Measurements from ENCODE around the gene ST3GAL5. TPM values are rescaled to one million over a fixed set of nuclear protein-coding genes. Genes with fewer than 3 reads are reported as not detected.
"Not testable (repeated sequence)": the region's sequence is repeated elsewhere in the genome, so short reads cannot be mapped to it uniquely, and the experiment has no call there.

ST3GAL5 gene
- polyA plus RNA-seq, 2 donors = 1.9 to 3.2 TPM

GRCh38 chr2:85899284-85899683 lies 10.5 kb upstream of the ST3GAL5 start:
- Histone ChIP-seq H3K4me1 (ENCODE audit: control insufficient read depth in 2 of 2, insufficient read depth in 2 of 2, low read length in 1 of 2) (no peaks in the 10 kb centered on the region), H3K36me3 (ENCODE audit: control insufficient read depth in 2 of 2, insufficient read depth in 2 of 2, low read length in 1 of 2) (no peaks in the 10 kb centered on the region), H3K27ac (ENCODE audit: low read depth in 2 of 2, low read length in 1 of 2) (no peak overlapping the region), H3K9me3 (ENCODE audit: control insufficient read depth in 2 of 2, insufficient read depth in 1 of 2, low read depth in 1 of 2, low read length in 1 of 2) (no peaks in the 10 kb centered on the region), H3K4me3 (ENCODE audit: low read depth in 1 of 2, low read length in 2 of 2) (no peak overlapping the region), H3K27me3 (ENCODE audit: control insufficient read depth in 1 of 2, insufficient read depth in 2 of 2, low read length in 2 of 2) (no peaks in the 10 kb centered on the region)
- WGBS, 2 donors = 95 to 96% methylated on average over 1 of the region's 1 CpG

GRCh38 chr2:85898881-85899280 lies 10.1 kb upstream of the ST3GAL5 start:
- no peaks in the 10 kb centered on the region for H3K36me3 ChIP-seq (ENCODE audit: control insufficient read depth in 2 of 2, insufficient read depth in 2 of 2, low read length in 1 of 2)
- WGBS, 2 donors = 87 to 96% methylated on average over 1 of the region's 1 CpG
- no peaks in the 10 kb centered on the region for H3K4me1 ChIP-seq (ENCODE audit: control insufficient read depth in 2 of 2, insufficient read depth in 2 of 2, low read length in 1 of 2)
- H3K27ac ChIP-seq (ENCODE audit: low read depth in 2 of 2, low read length in 1 of 2) = no peak overlapping the region
- no peaks in the 10 kb centered on the region for H3K27me3 ChIP-seq (ENCODE audit: control insufficient read depth in 1 of 2, insufficient read depth in 2 of 2, low read length in 2 of 2)
- H3K4me3 ChIP-seq (ENCODE audit: low read depth in 1 of 2, low read length in 2 of 2) = no peak overlapping the region
- H3K9me3 ChIP-seq (ENCODE audit: control insufficient read depth in 2 of 2, insufficient read depth in 1 of 2, low read depth in 1 of 2, low read length in 1 of 2) = no peaks in the 10 kb centered on the region

GRCh38 chr2:85894554-85895278 lies 5.9 kb upstream of the ST3GAL5 start:
- H3K9me3 ChIP-seq (ENCODE audit: control insufficient read depth in 2 of 2, insufficient read depth in 1 of 2, low read depth in 1 of 2, low read length in 1 of 2); H3K4me1 ChIP-seq (ENCODE audit: control insufficient read depth in 2 of 2, insufficient read depth in 2 of 2, low read length in 1 of 2); H3K4me3 ChIP-seq (ENCODE audit: low read depth in 1 of 2, low read length in 2 of 2); H3K36me3 ChIP-seq (ENCODE audit: control insufficient read depth in 2 of 2, insufficient read depth in 2 of 2, low read length in 1 of 2); H3K27ac ChIP-seq (ENCODE audit: low read depth in 2 of 2, low read length in 1 of 2); H3K27me3 ChIP-seq (ENCODE audit: control insufficient read depth in 1 of 2, insufficient read depth in 2 of 2, low read length in 2 of 2): not testable (repeated sequence)
- WGBS, 2 donors = 89 to 90% methylated on average over 6 of the region's 6 CpGs

GRCh38 chr2:85893428-85894258 lies 4.9 kb upstream of the ST3GAL5 start:
- H3K27me3 ChIP-seq (ENCODE audit: control insufficient read depth in 1 of 2, insufficient read depth in 2 of 2, low read length in 2 of 2) = no peaks in the 10 kb centered on the region
- no peaks in the 10 kb centered on the region for H3K4me1 ChIP-seq (ENCODE audit: control insufficient read depth in 2 of 2, insufficient read depth in 2 of 2, low read length in 1 of 2)
- no peaks in the 10 kb centered on the region for H3K9me3 ChIP-seq (ENCODE audit: control insufficient read depth in 2 of 2, insufficient read depth in 1 of 2, low read depth in 1 of 2, low read length in 1 of 2)
- H3K27ac ChIP-seq (ENCODE audit: low read depth in 2 of 2, low read length in 1 of 2) = no peak overlapping the region
- H3K36me3 ChIP-seq (ENCODE audit: control insufficient read depth in 2 of 2, insufficient read depth in 2 of 2, low read length in 1 of 2) = no peaks in the 10 kb centered on the region
- 64 to 84% methylated on average over 9 of the region's 9 CpGs for WGBS, 2 donors
- no peak overlapping the region for H3K4me3 ChIP-seq (ENCODE audit: low read depth in 1 of 2, low read length in 2 of 2)

- Histone ChIP-seq H3K27ac (ENCODE audit: low read depth in 2 of 2, low read length in 1 of 2) (no peak overlapping the region), H3K9me3 (ENCODE audit: control insufficient read depth in 2 of 2, insufficient read depth in 1 of 2, low read depth in 1 of 2, low read length in 1 of 2) (no peaks in the 10 kb centered on the region), H3K4me3 (ENCODE audit: low read depth in 1 of 2, low read length in 2 of 2) (no peak overlapping the region), H3K36me3 (ENCODE audit: control insufficient read depth in 2 of 2, insufficient read depth in 2 of 2, low read length in 1 of 2) (no peaks in the 10 kb centered on the region), H3K4me1 (ENCODE audit: control insufficient read depth in 2 of 2, insufficient read depth in 2 of 2, low read length in 1 of 2) (no peaks in the 10 kb centered on the region), H3K27me3 (ENCODE audit: control insufficient read depth in 1 of 2, insufficient read depth in 2 of 2, low read length in 2 of 2) (no peaks in the 10 kb centered on the region)
- 86 to 90% methylated on average over 5 of the region's 5 CpGs for WGBS, 2 donors
Measured at GRCh38 chr2:85892216-85892944, 3.6 kb upstream of the ST3GAL5 start.

GRCh38 chr2:85890522-85891176 lies 1.9 kb upstream of the ST3GAL5 start:
- Histone ChIP-seq H3K4me1 (ENCODE audit: control insufficient read depth in 2 of 2, insufficient read depth in 2 of 2, low read length in 1 of 2) (no peaks in the 10 kb centered on the region), H3K27me3 (ENCODE audit: control insufficient read depth in 1 of 2, insufficient read depth in 2 of 2, low read length in 2 of 2) (no peaks in the 10 kb centered on the region), H3K4me3 (ENCODE audit: low read depth in 1 of 2, low read length in 2 of 2) (no peak overlapping the region), H3K36me3 (ENCODE audit: control insufficient read depth in 2 of 2, insufficient read depth in 2 of 2, low read length in 1 of 2) (no peaks in the 10 kb centered on the region), H3K9me3 (ENCODE audit: control insufficient read depth in 2 of 2, insufficient read depth in 1 of 2, low read depth in 1 of 2, low read length in 1 of 2) (no peaks in the 10 kb centered on the region), H3K27ac (ENCODE audit: low read depth in 2 of 2, low read length in 1 of 2) (no peak overlapping the region)
- WGBS, 2 donors = 89 to 92% methylated on average over 5 of the region's 5 CpGs

GRCh38 chr2:85889627-85890281 lies 964 bp upstream of the ST3GAL5 start:
- H3K4me1 ChIP-seq (ENCODE audit: control insufficient read depth in 2 of 2, insufficient read depth in 2 of 2, low read length in 1 of 2) = no peaks in the 10 kb centered on the region

GRCh38 chr2:85888020-85888683 lies 638 bp downstream of the ST3GAL5 start:
- 1% methylated on average over 41 to 47 of the region's 47 CpGs for WGBS, 2 donors
- Histone ChIP-seq H3K27me3 (ENCODE audit: control insufficient read depth in 1 of 2, insufficient read depth in 2 of 2, low read length in 2 of 2) (no peaks in the 10 kb centered on the region), H3K9me3 (ENCODE audit: control insufficient read depth in 2 of 2, insufficient read depth in 1 of 2, low read depth in 1 of 2, low read length in 1 of 2) (no peaks in the 10 kb centered on the region), H3K36me3 (ENCODE audit: control insufficient read depth in 2 of 2, insufficient read depth in 2 of 2, low read length in 1 of 2) (no peaks in the 10 kb centered on the region), H3K4me3 (ENCODE audit: low read depth in 1 of 2, low read length in 2 of 2) (peak overlapping the region; percentile 65 to 74), H3K4me1 (ENCODE audit: control insufficient read depth in 2 of 2, insufficient read depth in 2 of 2, low read length in 1 of 2) (no peaks in the 10 kb centered on the region), H3K27ac (ENCODE audit: low read depth in 2 of 2, low read length in 1 of 2) (peak overlapping the region; percentile 71 to 81)

More at GRCh38 chr2:85889627-85890281, 964 bp upstream of the ST3GAL5 start:
- no peaks in the 10 kb centered on the region for H3K9me3 ChIP-seq (ENCODE audit: control insufficient read depth in 2 of 2, insufficient read depth in 1 of 2, low read depth in 1 of 2, low read length in 1 of 2)
- H3K36me3 ChIP-seq (ENCODE audit: control insufficient read depth in 2 of 2, insufficient read depth in 2 of 2, low read length in 1 of 2) = no peaks in the 10 kb centered on the region
- 27 to 33% methylated on average over 22 of the region's 22 CpGs for WGBS, 2 donors
- H3K27me3 ChIP-seq (ENCODE audit: control insufficient read depth in 1 of 2, insufficient read depth in 2 of 2, low read length in 2 of 2) = no peaks in the 10 kb centered on the region
- H3K4me3 ChIP-seq (ENCODE audit: low read depth in 1 of 2, low read length in 2 of 2) = peak overlapping the region; percentile 65 to 74
- peak overlapping the region; percentile 81 to 82 for H3K27ac ChIP-seq (ENCODE audit: low read depth in 2 of 2, low read length in 1 of 2)
